Skeletal muscle satellite cell (primary cell): ENCODE data around the gene PIK3CD.

Source experiments
- H3K27me3 ChIP-seq: 2 replicates; pipeline ENCODE4 v1.7.0; 2013; ENCODE audit warnings: low read length; ENCODE audit not compliant: control insufficient read depth, insufficient read depth
- H3K36me3 ChIP-seq: 2 replicates; pipeline ENCODE4 v1.7.0; 2013; ENCODE audit warnings: mild to moderate bottlenecking, control low read depth, low read length; ENCODE audit not compliant: insufficient read depth
- H3K4me1 ChIP-seq: 2 replicates; pipeline ENCODE4 v1.7.0; 2013; ENCODE audit warnings: low read length; ENCODE audit not compliant: control insufficient read depth, insufficient read depth
- H3K4me2 ChIP-seq: 2 replicates; pipeline ENCODE4 v1.7.0; 2013; ENCODE audit warnings: mild to moderate bottlenecking, low read length
- H3K4me3 ChIP-seq: 2 replicates; pipeline ENCODE4 v1.7.0; 2013; ENCODE audit warnings: low read length
- H3K9ac ChIP-seq: 2 replicates; pipeline ENCODE4 v1.7.0; 2013; ENCODE audit warnings: mild to moderate bottlenecking, low read depth, low read length, moderate library complexity
- H3K9me3 ChIP-seq: replicated peaks from 2 replicates; pipeline ENCODE4 v1.7.0; 2013; ENCODE audit warnings: mild to moderate bottlenecking, control low read depth, low read length

Gene PIK3CD

DNA sequence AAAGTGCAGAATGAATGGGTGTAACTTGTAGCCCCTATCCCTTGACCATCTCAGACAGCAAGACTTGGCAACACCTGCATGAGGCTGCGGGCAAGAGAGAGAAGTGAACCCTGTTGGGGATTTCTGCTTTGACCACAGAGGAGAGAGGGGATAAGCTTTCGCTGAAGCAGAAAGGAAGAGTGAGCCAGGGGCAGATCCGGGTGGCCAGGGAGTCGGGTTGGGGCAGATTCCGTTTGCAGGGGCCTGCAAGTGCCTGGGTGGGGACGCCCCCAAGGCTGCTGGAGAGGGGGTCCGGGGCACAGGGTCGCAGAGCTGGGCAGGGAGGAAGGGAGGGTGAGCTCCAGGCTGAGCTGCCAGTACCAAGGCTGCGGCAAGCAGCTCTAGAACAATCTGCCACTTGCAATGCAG lies 25.3 kb upstream of the PIK3CD start:
- peak overlapping the region; percentile 78 for H3K4me2 ChIP-seq
- peaks cover 4% of the 10 kb centered on the region for H3K4me1 ChIP-seq
- H3K36me3 ChIP-seq: no peaks in the 10 kb centered on the region
- no peak overlapping the region for H3K9ac ChIP-seq
- no peak overlapping the region for H3K4me3 ChIP-seq
- H3K9me3 ChIP-seq: no peaks in the 10 kb centered on the region
- peaks cover 13% of the 10 kb centered on the region for H3K27me3 ChIP-seq

DNA sequence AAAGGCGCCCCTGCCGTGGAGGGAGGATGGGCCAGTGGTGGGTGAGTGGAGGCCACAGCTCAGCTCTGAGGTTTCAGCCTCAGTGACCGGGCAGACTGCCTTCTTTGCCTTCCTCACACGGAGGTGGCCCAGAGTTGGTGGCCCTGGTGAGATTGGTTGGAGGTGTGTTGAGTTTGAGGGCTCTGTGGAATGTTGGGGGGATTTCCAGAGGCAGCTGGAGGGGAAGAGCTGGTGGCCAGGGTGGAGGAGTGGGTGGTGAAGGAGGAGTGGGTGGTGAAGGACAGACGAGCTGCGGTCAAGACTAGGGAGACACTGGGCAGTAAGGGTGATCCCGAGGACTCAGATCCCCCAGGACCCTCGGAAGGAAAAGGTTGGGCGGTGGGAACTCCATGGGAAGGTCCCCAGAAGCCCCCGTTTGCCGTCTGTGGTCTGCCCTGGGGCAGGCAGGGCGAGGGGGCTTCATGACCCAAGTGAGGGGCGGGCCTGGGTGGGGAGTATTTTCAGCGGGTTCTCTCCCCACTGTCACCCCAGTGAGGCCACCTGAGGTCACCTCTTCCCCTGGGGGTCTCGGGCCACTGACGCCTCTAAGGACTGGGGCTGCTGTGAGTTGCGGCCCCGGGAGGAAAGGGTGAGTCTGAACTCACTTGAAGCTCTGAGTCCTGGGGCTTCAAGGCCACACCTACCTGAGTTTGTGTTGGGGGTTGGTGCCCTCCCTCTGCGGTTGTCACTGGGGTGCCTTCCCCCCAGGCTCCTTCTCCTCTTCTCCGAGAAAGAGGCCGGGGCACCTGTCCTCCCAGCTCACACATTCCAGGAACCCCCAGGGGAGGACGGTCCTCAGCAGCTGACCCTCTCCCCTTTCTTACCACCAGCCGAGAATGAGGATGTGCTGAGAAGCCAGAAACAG lies 22.7 kb upstream of the PIK3CD start:
- Histone ChIP-seq H3K36me3 (no peaks in the 10 kb centered on the region), H3K9ac (no peak overlapping the region), H3K4me3 (no peak overlapping the region), H3K4me1 (peaks cover 4% of the 10 kb centered on the region), H3K9me3 (no peaks in the 10 kb centered on the region), H3K27me3 (peaks cover 13% of the 10 kb centered on the region), H3K4me2 (no peak overlapping the region)

DNA sequence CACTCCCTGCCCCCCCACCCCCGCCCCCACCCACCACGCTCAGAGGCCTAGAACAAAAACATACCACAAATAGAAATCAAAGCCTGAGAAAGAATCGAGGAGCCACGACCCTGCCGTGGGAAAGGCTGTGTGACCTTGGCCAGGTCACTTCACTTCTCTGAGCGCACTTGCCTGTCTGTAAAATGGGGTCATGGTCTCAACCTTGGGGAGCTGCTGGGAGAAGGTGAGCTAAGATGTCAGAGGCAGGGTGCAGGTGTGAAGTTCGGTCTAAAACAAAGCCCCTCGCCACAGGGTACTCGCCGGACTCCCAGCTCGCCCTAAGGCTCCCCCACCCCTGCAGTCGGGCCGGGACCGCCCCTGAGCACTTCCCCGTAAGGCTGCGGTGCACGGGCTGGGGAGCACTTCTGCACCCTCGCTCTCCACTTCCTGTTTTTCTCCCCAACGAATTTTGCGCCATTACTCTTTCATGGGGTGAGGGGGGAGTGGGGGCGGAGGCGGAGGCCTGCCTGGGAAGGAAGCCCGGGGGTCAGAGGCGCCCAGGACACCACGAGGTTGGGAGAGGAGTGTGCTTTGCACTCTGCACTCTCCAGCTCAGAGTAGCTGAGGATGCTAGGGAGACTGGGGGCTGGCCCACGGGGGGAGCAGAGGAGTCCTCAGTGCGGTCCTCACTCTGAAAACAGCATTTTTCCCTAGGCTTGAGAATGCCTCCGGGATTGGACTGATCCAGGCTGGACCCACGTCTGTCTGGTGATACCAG lies 21.9 kb upstream of the PIK3CD start:
- peaks cover 4% of the 10 kb centered on the region for H3K4me1 ChIP-seq

DNA sequence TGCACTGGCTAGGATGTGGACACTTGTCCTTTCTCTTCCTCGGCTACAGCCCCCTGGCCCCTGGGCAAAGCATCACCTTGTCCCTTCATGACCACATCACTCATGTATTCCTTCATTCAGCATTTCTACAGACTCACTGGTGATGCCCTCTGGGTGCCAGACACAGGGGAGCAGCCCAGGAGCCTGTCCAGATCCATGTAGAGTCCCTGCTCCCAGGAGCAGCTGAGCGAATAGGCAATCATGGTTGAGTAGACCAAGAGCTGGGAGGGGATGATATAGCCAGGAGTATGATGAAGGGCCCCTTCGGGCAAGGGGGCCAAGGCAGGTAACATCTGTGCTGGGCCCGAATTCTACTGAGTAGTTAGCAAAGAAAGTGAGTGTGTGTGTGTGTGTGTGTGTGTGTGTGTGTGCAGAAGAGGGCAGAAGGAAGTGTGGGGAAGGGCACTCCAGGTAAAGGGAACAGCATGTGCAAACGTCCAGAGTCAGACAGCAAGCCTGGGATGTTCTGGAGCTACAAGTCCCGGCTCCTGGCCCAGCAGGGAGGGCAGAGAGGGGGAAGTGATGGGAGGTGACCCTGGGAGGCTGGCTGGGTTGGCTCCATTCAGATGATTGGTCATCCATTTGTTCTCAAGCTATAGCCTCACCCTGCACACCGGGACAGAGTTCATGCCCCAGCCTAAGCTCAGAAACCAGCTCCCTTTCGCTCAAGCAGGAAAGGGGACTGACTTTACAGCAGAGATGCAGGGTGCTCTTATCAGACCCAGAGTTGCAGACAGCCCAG lies 21.0 kb upstream of the PIK3CD start:
- H3K27me3 ChIP-seq: peaks cover 16% of the 10 kb centered on the region
- no peak overlapping the region for H3K9ac ChIP-seq
- no peak overlapping the region for H3K4me2 ChIP-seq
- H3K36me3 ChIP-seq: no peaks in the 10 kb centered on the region
- no peak overlapping the region for H3K4me3 ChIP-seq
- H3K4me1 ChIP-seq: peaks cover 4% of the 10 kb centered on the region
- H3K9me3 ChIP-seq: peaks cover 6% of the 10 kb centered on the region

More for the DNA sequence above, 21.9 kb upstream of the PIK3CD start:
- H3K36me3 ChIP-seq: no peaks in the 10 kb centered on the region
- no peak overlapping the region for H3K9ac ChIP-seq
- peaks cover 4% of the 10 kb centered on the region for H3K9me3 ChIP-seq
- H3K27me3 ChIP-seq: peaks cover 13% of the 10 kb centered on the region
- H3K4me2 ChIP-seq: no peak overlapping the region
- H3K4me3 ChIP-seq: no peak overlapping the region

DNA sequence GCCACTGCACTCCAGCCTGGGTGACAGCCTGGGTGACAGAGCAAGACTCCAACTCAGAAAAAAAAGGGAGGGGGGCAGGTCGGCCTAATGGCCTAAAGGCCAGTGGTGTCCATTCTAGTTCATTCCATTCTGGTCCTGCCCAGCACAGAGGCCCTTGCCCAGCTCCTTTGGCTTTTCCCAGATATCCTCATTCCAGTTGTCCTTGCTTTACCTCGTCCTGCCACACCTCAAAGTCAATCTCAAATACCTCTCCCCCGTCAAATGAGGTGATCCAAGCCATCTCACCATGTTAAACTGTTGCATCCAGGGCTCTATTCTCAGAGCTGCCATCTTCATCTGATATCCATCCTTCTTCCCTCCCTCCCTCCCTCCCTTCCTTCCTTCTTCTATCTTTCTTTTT lies 19.9 kb upstream of the PIK3CD start:
- Histone ChIP-seq H3K4me2 (no peak overlapping the region), H3K4me1 (peaks cover 4% of the 10 kb centered on the region), H3K4me3 (no peak overlapping the region), H3K9me3 (peaks cover 6% of the 10 kb centered on the region), H3K9ac (no peak overlapping the region), H3K27me3 (peaks cover 16% of the 10 kb centered on the region), H3K36me3 (no peaks in the 10 kb centered on the region)

DNA sequence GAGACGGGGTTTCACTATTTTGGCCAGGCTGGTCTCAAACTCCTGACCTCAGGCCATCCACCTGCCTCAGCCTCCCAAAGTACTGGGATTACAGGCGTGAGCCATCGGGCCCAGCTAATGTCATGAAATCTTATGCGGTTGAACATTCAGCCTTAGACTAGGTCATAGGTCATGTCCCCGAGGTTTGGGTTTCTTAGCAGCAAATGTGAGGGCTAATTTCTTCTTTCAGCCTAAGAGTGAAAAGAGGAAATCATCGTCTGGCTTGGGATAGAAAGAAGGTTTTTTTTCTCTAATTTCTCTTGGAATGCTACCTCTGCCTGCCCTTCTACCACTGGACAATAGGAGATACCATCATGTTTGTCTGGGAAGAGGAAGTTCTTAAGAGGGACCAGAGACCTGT lies 18.0 kb upstream of the PIK3CD start:
- H3K36me3 ChIP-seq: no peaks in the 10 kb centered on the region
- peaks cover 16% of the 10 kb centered on the region for H3K27me3 ChIP-seq
- H3K9me3 ChIP-seq: peaks cover 6% of the 10 kb centered on the region
- H3K4me3 ChIP-seq: no peak overlapping the region
- H3K4me1 ChIP-seq: no peaks in the 10 kb centered on the region
- H3K9ac ChIP-seq: no peak overlapping the region
- H3K4me2 ChIP-seq: no peak overlapping the region

DNA sequence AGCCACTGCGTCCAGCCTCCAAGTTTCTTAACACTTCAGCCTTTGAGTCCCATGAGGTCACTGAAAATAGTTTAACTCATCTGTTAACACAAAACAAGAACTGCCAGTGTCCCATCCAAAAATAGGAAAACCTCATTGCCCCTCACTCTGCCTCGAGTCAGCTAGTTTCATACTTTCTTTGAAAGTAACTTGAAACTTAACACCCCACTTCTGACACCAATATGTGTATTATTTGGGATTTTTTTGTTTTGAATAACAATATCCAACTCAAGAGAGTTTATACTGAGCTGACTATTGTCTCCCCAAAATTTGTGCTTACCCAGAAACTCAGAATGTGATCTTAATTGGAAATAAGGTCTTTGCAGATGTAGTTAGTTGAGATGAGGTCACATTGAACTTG lies 16.9 kb upstream of the PIK3CD start:
- H3K4me1 ChIP-seq: no peaks in the 10 kb centered on the region
- peaks cover 21% of the 10 kb centered on the region for H3K27me3 ChIP-seq
- H3K36me3 ChIP-seq: no peaks in the 10 kb centered on the region
- H3K4me2 ChIP-seq: no peak overlapping the region
- peaks cover 6% of the 10 kb centered on the region for H3K9me3 ChIP-seq
- H3K4me3 ChIP-seq: no peak overlapping the region
- H3K9ac ChIP-seq: no peak overlapping the region

DNA sequence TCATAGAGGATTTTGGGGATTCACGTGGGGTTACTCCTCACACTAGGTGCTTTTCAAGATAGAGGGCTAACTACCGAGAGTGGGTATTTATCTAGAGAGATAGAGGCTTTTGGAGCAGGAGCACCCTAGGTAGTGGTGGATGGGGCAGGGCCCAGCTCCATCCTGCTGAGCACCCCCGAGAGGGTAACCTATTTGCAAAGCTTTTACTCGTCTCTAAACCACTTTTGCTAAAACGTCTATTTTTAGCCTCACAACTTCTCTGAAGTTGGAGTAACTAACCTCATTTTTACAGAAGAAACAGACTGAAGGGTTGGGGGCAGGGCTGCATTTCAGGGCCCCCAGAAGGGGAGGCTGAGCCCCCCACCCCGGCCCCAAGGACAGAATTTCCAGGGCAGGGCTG lies 12.3 kb upstream of the PIK3CD start:
- Histone ChIP-seq H3K4me2 (no peak overlapping the region), H3K27me3 (peaks cover 38% of the 10 kb centered on the region), H3K36me3 (no peaks in the 10 kb centered on the region), H3K9ac (no peak overlapping the region), H3K4me1 (no peaks in the 10 kb centered on the region), H3K9me3 (peaks cover 6% of the 10 kb centered on the region), H3K4me3 (no peak overlapping the region)

DNA sequence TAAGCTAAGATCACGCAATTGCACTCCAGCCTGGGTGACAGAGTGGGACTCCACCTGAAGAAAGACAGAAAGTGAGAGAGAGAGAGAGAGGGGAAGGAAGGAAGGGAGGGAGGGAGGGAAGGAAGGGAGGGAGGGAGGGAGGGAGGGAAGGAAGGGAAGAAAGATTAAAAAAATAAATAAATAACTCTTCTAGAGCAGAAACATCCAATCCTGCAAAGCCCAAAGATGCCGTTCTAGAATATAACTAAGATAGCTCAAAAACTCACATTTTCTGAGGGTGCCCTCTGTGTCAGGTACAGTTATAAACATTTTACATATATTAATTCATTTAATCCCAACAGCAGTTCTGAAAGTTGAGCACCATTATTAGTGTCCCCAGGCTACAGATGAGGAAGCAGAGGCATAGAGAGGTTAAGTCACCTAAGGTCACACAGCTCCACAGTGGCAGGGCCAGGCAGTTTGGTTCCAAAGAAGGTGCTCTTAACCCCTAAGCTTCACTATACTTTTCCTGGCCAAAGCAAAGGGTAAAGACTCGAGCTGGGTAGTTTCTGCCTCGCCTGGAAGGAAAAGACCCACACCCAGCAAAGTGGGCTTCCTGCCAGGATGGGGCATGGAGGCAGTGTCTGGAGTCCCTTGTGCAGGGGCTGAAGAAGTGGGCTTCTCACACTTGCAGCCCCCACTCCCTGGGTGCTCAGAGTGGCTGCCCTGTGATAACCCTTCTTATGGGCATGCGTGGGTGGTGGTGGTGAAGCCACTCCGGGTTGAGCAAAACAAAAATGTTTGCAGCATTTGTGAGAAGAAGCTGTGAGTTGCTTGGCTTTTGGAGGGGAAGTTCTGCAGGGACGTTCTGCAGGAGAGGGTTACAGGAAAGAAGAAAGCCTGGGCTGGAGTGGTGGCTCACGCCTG lies 7.9 kb upstream of the PIK3CD start:
- no peaks in the 10 kb centered on the region for H3K4me1 ChIP-seq
- H3K36me3 ChIP-seq: no peaks in the 10 kb centered on the region
- no peak overlapping the region for H3K4me3 ChIP-seq
- H3K4me2 ChIP-seq: no peak overlapping the region
- H3K9me3 ChIP-seq: no peaks in the 10 kb centered on the region
- peaks cover 34% of the 10 kb centered on the region for H3K27me3 ChIP-seq
- no peak overlapping the region for H3K9ac ChIP-seq

DNA sequence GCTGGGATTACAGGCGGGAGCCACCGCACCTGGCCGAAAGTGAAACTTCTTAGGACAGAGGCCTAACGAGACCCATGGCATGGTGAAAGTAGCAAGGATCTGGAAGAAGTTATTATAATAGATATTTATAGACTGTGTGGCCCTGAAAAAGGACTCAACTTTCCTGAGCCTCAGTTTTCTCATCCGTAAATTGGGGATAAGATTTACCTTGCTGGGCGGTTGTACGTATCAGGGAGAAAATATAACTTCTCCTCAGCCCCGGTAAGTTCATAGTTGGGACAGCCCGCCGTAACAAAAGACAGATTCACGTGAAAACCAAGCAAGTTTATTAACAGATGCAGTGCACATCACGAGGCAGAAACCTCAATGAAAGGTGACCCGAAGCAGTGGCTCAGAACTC lies 5.5 kb upstream of the PIK3CD start:
- Histone ChIP-seq H3K9ac (no peak overlapping the region), H3K4me1 (no peaks in the 10 kb centered on the region), H3K27me3 (peaks cover 26% of the 10 kb centered on the region), H3K9me3 (no peaks in the 10 kb centered on the region), H3K4me2 (no peak overlapping the region), H3K4me3 (no peak overlapping the region), H3K36me3 (no peaks in the 10 kb centered on the region)
